Endothelial cell of umbilical vein (primary cell): ENCODE measurements around the gene BAG3. TPM values are rescaled to one million over a fixed set of nuclear protein-coding genes. Genes with fewer than 3 reads are reported as not detected.

Experiments used
- BruUV-seq: library from RNA; stranded (reverse); fragments of 400-500 nt; replicated peaks from 2 replicates; lab custom pipeline; 2021; lab: Mats Ljungman, UMichigan
- CTCF ChIA-PET: fragments of 300-600, 350-600 bp; sonication (Branson Sonifier 250); formaldehyde crosslinking; loops from one replicate; lab custom pipeline; 2021; ENCODE audit warnings: antibody characterized with exemption, inconsistent platforms; lab: Charles Lee
- POLR2A ChIA-PET: fragments of 300-600, 350-600 bp; sonication (Branson Sonifier 250); formaldehyde crosslinking; loops from one replicate; lab custom pipeline; 2021; ENCODE audit warnings: antibody characterized with exemption, inconsistent platforms; lab: Charles Lee
- DNase-seq: peaks from one replicate; pipeline ENCODE4 v3.0.0-alpha.2; 2011; ENCODE audit warnings: low read depth, low spot score
- FAIRE-seq: peaks from 2 replicates; lab custom pipeline; 2011; peaks lifted over from hg19 to GRCh38; lab: Jason Lieb, UNC
- H2AFZ ChIP-seq: 2 replicates; pipeline ENCODE4 v1.6.0; 2012; ENCODE audit warnings: low read depth, low read length, control low read depth, inconsistent platforms
- H3K27ac ChIP-seq: 2 replicates; pipeline ENCODE4 v1.5.1; 2011; ENCODE audit warnings: low read depth, mild to moderate bottlenecking, control low read depth, low read length, moderate library complexity; ENCODE audit not compliant: insufficient read depth
- H3K27me3 ChIP-seq, 2 experiments: 2 replicates each; pipeline versions ENCODE4 v1.6.0 to v1.6.1; 2011; ENCODE audit warnings: low read length in 2 of 2, mixed read lengths in 1 of 2; ENCODE audit not compliant: control insufficient read depth in 2 of 2, insufficient read depth in 2 of 2
- H3K36me3 ChIP-seq, 2 experiments: 2 replicates in 1 of 2; 3 replicates in 1 of 2; pipeline ENCODE4 v1.5.1; 2011; ENCODE audit warnings: low read length in 2 of 2, mild to moderate bottlenecking in 1 of 2, moderate library complexity in 1 of 2; ENCODE audit not compliant: control insufficient read depth in 2 of 2, insufficient read depth in 2 of 2; ENCODE audit errors: extremely low read depth in 1 of 2
- H3K4me1 ChIP-seq: 3 replicates; pipeline ENCODE4 v1.5.1; 2011; ENCODE audit warnings: mild to moderate bottlenecking, low read length; ENCODE audit not compliant: control insufficient read depth, insufficient read depth; ENCODE audit errors: extremely low read depth
- H3K4me2 ChIP-seq: 2 replicates; pipeline ENCODE4 v1.6.1; 2011; ENCODE audit warnings: low read length, control low read depth, mixed read lengths; ENCODE audit not compliant: insufficient read depth
- H3K4me3 ChIP-seq, 3 experiments: fragments of 200-600 bp in 1 of 3; sonication (generic), shearing (Covaris generic) in 1 of 3; replicated peaks in 1 of 3; 2 replicates each; pipeline ENCODE4 v1.5.1; 2011 to 2016; ENCODE audit warnings: control low read depth in 3 of 3, low read length in 3 of 3, mild to moderate bottlenecking in 2 of 3, inconsistent platforms in 1 of 3, low read depth in 1 of 3, moderate library complexity in 1 of 3; ENCODE audit not compliant: insufficient read depth in 1 of 3
- H3K79me2 ChIP-seq: 2 replicates; pipeline ENCODE4 v1.6.0; 2012; ENCODE audit warnings: low read length, inconsistent platforms; ENCODE audit not compliant: control insufficient read depth, insufficient read depth
- H3K9ac ChIP-seq: replicated peaks from 2 replicates; pipeline ENCODE3; 2011; ENCODE audit warnings: low read length, control low read depth; ENCODE audit not compliant: insufficient read depth; ENCODE audit errors: extremely low read depth
- H3K9me1 ChIP-seq: replicated peaks from 3 replicates; pipeline ENCODE4 v1.6.0; 2011; ENCODE audit warnings: mild to moderate bottlenecking, low read length; ENCODE audit not compliant: control insufficient read depth, insufficient read depth; ENCODE audit errors: extremely low read depth
- H3K9me3 ChIP-seq: replicated peaks from 2 replicates; pipeline ENCODE4 v1.5.1; 2012; ENCODE audit warnings: low read length, inconsistent platforms; ENCODE audit not compliant: control insufficient read depth, insufficient read depth
- H4K20me1 ChIP-seq: replicated peaks from 2 replicates; pipeline ENCODE3; 2011; ENCODE audit warnings: mild to moderate bottlenecking, low read length; ENCODE audit not compliant: control insufficient read depth, insufficient read depth; ENCODE audit errors: extremely low read depth
- POLR2AphosphoS5 ChIP-seq: IDR thresholded peaks from 2 replicates; pipeline ENCODE4 v1.6.1; 2012; ENCODE audit warnings: low read depth, mild to moderate bottlenecking, control low read depth, low read length, moderate library complexity; ENCODE audit not compliant: insufficient read depth
- dilution Hi-C: fragments of 300-500 bp; cut with MboI; formaldehyde crosslinking; loops from one replicate; pipeline ENCODE4 v1.15.0; 2019; ENCODE audit warnings: low sequenced_read_pairs; ENCODE audit not compliant: extremely low pct_ligation_motif_present
- intact Hi-C: fragments of 100-400 bp; cut with micrococcal nuclease; formaldehyde crosslinking; loops from one replicate; pipeline ENCODE4 v1.10.0; 2022
- polyA plus RNA-seq, 4 experiments: library from polyadenylated mRNA; depleted of rRNA in 3 of 4; stranded (reverse) in 3 of 4; unstranded in 1 of 4; fragments of >200 nt; gene quantifications; 2 replicates each; pipeline versions ENCODE4 v1.2.1 to v1.2.3, GENCODE V29; 2011 to 2012; ENCODE audit warnings: missing spikeins in 1 of 4
- total RNA-seq: library from RNA; stranded (reverse); gene quantifications from 2 replicates; pipeline ENCODE4 v1.2.3, GENCODE V29; 2021
- TF ChIP-seq, protein P1 (sequence below): IDR thresholded peaks from 2 replicates; pipeline ENCODE4 v1.6.1; 2011; ENCODE audit not compliant: insufficient read depth, insufficient read length

BAG3 gene
- total and polyA plus RNA-seq, 2 donors (not counting 3 experiments of a cell fraction or from before 2014, with no cell fraction given), result 25.2 to 66.7 TPM

DNA sequence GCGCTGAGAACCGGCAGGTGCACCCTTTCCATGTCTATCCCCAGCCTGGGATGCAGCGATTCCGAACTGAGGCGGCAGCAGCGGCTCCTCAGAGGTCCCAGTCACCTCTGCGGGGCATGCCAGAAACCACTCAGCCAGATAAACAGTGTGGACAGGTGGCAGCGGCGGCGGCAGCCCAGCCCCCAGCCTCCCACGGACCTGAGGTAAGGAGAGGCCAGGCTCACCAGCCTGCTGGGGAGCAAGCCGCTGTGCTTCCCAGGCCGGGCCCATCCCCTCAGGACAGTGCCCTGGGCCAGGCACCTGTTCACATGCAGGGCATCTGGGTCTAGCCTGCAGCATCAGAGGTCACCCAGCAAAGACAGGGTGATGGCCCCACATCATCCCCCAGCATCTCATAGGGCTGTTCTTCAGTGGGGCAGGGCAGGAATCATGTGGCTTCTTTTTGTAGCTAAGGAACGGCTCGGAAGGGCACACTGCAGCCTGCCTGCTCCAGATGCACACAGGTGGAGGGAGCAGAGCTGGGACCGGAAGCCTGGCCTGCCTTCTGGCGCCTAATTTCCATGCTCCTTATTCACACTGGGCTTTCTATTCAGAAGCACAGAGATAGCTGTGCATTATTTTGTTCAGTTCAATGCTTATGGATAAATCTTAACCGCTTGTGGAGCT, 18.9 kb downstream of the BAG3 start:
- Histone ChIP-seq H3K79me2 (peaks cover 78% of the 10 kb centered on the region), H3K9me3 (no peaks in the 10 kb centered on the region), H3K36me3 (peaks cover 19 to 23% of the 10 kb centered on the region in 2 experiments), H3K4me1 (peaks cover 9% of the 10 kb centered on the region), H4K20me1 (peaks cover 3% of the 10 kb centered on the region), H3K9ac (no peak overlapping the region), H3K4me2 (no peak overlapping the region), H3K27ac (no peak overlapping the region), H3K27me3 (no peaks in the 10 kb centered on the region), H3K9me1 (no peaks in the 10 kb centered on the region), H3K4me3 (no peak overlapping the region), H2AFZ (no peak overlapping the region)
- ChIA-PET POLR2A (interaction anchor here (1.2 kb wide), 1 partner anchor 10 kb away, joined by 4 read pairs; no protein-coding TSS in a partner anchor), CTCF (interaction anchor here (1.0 to 2.3 kb wide), 8 partner anchors 10 to 188 kb away, joined by 3 to 10 read pairs (median 4); partner anchors contain the start of gene INPP5F)
- intact Hi-C loops, result no loop called here
- dilution Hi-C loops, result no loop called here
- DNase-seq (no peak), FAIRE-seq (no peak)
- TF ChIP-seq POLR2AphosphoS5, result no peak
- no TSS peak for BruUV-seq

DNA sequence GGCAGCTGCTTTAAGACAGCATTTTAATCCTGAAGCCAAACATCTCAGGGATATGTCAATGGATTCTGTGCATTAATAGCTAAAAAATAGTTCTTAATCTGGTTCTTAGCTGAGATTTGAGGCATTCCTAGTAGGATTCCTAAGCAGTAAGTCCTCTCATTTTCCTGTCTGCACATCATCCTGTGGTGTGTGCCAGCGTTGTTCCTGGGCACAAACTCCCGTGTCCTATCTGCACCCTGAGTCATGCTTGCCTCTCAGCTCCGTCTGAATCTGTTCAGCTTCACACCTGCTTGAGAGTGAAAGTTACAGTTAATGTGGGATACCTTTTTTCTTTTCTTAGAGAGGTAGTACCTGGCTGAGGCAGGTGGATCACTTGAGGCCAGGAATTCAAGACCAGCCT, 19.5 kb downstream of the BAG3 start:
- intact Hi-C loops (no loop called here), dilution Hi-C loops (no loop called here)
- Histone ChIP-seq H3K4me2 (no peak overlapping the region), H3K9ac (no peak overlapping the region), H3K9me3 (no peaks in the 10 kb centered on the region), H3K79me2 (peaks cover 73% of the 10 kb centered on the region), H3K4me3 (no peak overlapping the region), H3K4me1 (peaks cover 9% of the 10 kb centered on the region), H3K27ac (no peak overlapping the region), H3K9me1 (no peaks in the 10 kb centered on the region), H3K36me3 (peaks cover 19 to 23% of the 10 kb centered on the region in 2 experiments), H3K27me3 (no peaks in the 10 kb centered on the region), H4K20me1 (peaks cover 3% of the 10 kb centered on the region), H2AFZ (no peak overlapping the region)
- DNase-seq (no peak), FAIRE-seq (no peak)
- ChIA-PET POLR2A (no interaction called here), CTCF (interaction anchor here (1.0 to 2.3 kb wide), 8 partner anchors 10 to 188 kb away, joined by 3 to 10 read pairs (median 4); no protein-coding TSS in a partner anchor)
- no peak for TF ChIP-seq POLR2AphosphoS5
- TF ChIP-seq, protein P1, sequence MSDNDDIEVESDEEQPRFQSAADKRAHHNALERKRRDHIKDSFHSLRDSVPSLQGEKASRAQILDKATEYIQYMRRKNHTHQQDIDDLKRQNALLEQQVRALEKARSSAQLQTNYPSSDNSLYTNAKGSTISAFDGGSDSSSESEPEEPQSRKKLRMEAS, result no peak
- no TSS peak for BruUV-seq
